ENCODE data around the gene NKPD1.

DNA sequence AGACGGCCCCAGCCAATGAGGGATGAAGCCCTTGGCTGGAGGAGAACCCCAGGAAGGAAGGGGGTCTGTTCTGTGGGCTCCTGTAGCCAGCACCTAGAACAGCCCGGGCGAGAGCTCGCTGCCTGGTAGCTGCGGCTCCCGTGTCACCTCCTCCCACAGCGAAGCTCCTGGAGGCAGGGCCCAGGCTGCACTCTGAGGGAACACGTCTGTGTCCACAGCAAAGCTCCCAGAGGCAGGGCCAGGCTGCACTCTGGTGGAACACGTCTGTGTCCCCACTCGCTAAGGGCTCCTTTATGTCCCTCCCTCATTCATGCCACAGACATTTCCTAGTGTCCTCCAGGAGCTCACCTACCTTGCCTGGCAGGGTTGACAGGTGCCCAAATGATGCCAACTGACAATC, 8.8 kb upstream of the NKPD1 start:
- TF ChIP-seq, protein P1, sequence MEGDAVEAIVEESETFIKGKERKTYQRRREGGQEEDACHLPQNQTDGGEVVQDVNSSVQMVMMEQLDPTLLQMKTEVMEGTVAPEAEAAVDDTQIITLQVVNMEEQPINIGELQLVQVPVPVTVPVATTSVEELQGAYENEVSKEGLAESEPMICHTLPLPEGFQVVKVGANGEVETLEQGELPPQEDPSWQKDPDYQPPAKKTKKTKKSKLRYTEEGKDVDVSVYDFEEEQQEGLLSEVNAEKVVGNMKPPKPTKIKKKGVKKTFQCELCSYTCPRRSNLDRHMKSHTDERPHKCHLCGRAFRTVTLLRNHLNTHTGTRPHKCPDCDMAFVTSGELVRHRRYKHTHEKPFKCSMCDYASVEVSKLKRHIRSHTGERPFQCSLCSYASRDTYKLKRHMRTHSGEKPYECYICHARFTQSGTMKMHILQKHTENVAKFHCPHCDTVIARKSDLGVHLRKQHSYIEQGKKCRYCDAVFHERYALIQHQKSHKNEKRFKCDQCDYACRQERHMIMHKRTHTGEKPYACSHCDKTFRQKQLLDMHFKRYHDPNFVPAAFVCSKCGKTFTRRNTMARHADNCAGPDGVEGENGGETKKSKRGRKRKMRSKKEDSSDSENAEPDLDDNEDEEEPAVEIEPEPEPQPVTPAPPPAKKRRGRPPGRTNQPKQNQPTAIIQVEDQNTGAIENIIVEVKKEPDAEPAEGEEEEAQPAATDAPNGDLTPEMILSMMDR (IDR thresholded peaks at IDR 0.05): no peak
- no peak for TF ChIP-seq POLR2A (IDR thresholded peaks at IDR 0.05)
